NCI-H2107 (cell line): ENCODE data around the gene ABCF1.

ENCODE experiments used
- DNase-seq: peaks from one replicate; lab custom pipeline; 2025; lab: John Stamatoyannopoulos, UW

Gene ABCF1

DNA sequence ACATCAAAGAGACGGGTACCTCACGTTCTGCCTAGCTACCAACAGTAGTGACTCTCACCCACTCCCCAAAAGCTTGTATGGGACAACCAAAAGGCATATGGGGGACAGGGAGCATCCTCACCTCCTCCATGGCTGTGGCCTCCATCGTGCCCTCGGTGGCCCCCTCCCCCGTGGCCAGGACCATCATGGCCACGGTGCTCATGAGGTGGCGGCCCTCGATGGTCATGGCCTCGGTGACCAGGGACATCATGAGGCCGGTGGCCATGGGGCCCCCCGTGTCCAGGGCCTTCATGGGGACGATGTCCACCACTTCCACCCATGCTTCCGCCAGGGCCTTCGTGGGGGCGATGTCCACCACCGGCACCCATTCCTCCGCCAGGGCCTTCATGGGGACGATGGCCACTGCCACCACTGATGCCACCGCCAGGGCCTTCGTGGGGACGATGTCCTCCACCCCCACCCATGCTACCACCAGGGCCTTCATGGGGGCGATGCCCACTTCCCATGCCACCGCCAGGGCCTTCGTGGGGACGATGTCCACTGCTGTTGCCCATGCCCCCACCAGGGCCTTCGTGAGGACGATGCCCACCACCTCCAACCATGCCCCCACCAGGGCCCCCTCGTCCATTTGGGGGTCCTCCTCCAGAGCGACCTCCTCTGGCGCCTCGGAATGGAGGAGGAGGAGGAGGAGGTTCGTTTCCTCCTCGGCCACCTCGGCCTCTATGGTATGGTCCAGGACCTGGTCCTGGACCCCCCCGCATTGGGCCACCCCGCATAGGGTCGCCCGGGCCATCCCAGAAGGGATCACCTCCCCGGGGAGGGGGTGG, 30.8 kb downstream of the ABCF1 start:
- no peak for DNase-seq

DNA sequence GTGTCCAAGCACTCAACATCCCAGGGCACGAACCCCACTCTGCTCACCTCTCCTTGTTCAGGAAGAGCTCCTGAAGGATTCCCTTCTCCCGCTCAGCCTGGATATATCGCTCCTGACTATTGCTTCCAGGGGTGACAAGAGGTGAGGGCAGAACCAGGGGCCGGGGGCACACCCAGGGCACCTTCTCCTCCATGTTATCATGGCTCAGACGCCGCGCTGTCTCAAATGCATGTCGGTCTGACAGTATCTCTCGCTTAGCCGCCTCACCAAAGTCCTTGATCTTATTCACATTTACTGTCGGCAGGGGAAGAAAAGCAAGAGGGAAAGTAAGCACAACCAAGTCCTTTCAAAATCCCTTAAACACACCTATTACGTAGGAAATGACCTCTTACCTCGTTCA, 32.7 kb downstream of the ABCF1 start:
- no peak for DNase-seq

DNA sequence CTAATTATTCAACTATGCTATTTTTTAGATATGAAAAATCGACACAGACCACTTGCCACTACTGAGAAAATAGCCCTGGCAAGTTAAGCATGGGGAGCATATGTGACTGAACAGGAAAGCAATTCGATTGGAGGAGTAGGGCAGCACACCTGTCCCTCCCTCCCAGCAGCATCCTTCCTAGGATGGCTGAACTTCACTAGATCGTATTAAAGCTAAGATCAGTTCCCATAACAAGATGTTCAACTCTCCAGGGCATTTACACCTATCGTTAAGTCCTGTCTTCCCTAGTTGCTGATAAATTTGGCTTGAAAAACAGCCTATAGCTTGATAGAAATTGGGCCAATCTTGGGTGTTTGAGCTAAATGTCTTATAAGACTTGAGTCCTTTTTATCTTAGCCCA, 38.8 kb downstream of the ABCF1 start:
- no peak for DNase-seq

DNA sequence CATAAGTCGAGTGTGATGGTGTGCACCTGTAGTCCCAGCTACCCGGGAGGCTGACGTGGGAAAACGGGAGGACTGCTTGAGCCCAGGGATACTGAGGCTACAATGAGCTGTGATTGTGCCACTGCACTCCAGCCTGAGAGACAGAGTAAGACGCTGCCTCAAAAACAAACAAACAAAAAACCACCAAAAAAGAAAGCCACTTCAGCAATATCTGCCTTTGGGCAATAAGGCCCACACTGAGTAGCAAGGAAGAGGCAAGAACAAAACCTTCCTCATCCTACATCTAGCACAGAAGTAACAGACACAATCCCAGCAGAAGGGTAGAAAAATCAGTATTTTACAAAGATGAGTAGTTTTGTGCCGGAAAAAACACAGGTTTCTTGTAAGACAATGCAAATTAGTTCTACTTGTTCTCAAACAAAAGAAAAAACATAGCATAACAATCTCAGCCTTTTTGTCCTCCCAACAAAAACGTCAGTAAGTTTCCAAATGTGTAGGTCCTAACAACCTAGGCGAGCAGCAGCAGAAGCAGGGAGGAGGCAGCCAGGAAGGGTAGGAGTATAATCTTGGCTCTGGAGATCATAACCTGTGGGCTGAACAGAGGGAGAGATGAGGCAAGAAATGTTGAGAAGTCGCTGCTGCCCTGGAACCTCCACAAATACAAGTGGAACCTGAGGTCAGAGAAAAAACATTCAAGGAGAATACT, 40.1 kb downstream of the ABCF1 start:
- no peak for DNase-seq

DNA sequence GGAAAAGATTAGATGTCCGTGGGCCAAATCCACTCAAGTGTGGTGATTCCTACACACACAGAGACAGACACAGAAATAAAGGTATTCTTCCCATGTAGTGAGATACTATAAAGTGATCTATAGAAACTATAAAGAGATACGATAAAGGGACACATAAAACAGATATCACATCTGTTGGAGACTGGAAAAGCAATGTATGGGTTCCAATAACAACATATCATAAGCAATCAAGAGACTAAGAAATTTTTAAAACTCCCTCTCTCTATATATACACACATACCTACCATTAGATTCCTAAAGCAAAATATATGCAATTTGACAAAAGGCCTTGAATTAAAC, 40.6 kb downstream of the ABCF1 start:
- DNase-seq, result no peak

DNA sequence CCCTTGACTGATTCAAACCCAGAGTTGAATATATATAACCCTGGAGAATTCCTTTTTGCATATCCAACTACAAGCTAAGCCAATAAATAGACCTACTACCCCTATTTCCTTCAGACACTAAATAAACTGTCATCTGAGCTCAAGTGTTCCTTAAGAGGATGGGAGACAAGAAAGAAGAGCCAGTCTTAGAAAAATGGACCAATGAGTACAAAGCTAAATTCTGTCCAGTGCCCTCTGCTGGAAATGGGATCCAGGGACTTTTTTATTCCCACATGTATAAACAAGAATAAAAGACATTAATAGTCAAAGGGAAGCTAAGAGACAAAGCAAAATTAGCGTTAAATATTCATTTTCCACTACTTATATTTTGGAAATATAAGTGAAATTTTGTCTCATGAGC, 41.0 kb downstream of the ABCF1 start:
- DNase-seq, result no peak

DNA sequence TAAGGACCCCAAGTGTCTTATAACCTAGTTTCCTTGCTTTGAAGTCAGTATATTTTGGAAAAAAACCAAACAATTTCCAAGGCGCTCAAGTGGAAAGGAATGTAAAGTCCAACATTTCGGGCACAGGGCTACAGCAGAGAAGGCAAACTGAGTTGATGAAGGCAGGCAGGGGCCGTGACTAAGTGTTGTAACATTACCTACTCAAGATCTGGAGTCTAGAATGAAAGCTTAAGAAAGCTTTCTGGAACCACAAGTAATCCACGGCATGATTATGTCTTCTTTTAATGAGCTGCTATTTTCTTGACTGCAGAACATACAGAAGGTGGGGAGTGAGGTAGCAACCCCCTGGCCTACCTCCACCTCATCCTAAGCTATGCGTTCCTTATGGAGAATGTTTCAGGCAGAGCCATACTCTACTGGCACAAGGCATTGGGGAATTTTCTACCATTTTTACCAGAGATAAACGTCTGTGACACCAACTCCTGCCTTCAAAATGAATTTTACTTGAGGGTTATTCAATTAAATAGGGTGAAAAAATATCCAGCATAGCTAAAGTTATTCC, 41.5 kb downstream of the ABCF1 start:
- DNase-seq, result no peak

DNA sequence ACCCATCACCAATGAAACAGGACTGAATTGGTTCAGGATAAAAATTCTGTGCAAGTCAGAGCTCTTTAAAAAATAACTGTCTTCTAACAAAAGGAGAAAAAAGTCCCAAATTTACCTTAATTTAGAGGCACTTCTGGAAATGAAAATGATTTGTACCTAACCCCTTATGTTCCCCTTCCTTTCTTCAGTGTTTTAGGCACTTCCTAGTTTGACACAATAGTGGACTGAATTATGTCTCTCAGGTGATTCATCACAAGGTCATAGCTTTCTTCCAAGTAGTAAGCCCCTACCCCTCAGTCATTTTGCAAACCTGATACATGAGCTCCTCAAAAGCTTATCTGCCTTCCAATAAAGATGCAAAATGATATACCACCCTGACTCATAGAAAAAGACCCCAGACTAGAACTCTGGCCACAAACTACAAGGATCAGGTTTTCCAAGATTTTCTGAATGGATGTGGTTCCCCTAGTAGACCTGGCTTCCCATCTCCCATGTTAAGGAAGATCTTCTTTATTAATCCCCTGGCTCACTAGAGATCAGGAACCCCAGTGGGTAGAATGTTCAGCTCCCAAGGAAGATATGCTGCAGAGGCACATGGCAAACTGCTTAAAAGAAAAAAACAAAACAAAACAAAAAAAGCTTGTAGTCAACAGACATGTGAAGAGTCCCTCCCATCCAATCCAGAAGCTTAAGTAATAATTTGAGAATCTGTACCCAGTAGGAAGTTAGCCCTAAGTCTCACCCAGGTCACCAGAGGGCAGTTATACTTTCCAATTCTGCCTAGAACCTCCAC, 42.2 kb downstream of the ABCF1 start:
- no peak for DNase-seq

DNA sequence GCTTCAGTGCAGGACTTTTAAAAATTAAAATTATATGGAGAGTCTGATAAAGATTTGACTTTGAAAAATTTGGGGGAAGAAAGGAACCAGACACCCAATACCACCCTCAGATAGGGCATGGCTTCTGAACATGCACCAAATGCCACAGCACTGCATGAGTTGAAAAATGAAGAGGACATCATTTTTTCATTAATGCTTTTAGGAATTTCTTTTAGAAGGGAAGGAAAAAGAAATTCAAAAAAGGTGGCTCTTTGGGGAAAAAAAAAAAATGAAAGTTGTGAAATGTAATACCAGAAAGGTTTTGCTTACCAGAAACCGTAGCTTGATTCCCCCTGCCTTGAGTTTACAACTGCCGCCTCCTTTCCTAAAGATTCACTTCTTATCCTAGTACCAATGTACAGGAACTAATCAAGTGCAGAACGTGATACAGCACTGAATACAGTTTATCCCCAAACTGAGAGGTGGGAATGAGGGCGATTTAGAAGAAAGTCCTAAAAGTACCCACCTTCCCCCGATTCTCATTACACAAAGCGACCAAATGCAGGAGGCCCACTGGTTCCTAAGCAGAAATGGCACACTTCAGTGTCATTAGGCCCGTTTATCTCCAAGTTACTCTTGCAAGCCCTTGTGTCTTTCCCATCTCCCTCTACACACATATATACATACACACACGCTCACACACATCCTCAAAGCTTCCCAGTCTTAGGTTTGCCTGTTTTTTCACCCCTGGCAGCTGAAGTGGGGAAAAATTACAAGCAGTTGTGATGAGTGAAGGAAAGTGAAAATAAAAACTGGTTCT, 43.0 kb downstream of the ABCF1 start:
- DNase-seq, result no peak

DNA sequence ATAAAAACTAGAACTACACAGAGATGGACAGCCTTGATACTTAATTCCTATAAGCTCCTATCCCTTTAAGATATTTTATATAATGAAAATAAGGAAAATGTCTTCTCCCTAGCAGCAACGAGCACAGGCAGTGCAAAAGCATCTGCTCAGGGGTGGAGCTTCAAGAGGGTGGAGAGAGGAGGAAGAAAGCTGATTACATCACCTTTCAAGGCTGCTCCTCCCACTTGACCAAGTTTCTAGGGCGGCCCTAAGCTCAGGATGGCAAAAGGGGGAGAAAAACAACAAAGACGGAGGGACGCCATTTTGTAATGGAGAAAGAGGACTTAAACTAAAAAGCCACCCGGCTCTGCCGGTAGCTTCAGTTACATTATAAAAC, 43.6 kb downstream of the ABCF1 start:
- peak; percentile 75 for DNase-seq

DNA sequence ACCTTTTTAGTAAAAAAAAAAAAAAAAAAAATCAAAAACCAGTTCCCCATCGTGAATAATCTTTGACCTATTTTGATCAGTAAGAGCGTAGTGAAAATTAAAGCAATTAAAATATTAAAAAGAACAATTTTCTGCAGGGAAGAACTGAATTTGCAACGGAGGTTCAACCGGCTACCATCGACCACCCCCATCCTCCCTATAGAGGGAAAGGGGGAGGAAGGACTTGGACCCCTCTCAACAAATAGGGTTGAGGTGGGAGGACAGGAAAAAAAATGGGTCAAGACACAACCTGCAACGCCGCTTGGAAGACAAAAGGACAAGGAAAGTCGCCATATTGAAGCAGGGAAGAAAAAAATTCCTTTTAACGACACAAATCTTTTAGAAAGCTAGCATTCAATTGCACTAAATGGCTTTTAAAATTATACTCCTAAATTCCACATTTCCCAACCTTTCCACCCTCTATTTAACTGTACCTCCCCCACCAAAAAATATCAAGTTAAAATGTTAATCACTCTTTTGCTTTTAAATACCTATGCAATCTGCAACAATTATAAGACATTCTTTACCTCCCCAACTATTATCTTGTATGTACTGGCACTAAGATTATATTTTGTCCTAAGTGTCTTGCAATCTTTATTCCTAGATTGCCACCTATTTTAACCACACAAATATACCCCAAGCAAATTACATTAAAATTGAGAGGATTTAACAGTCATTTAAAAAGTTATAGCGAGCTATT, 44.1 kb downstream of the ABCF1 start:
- DNase-seq, result peak; percentile 14

DNA sequence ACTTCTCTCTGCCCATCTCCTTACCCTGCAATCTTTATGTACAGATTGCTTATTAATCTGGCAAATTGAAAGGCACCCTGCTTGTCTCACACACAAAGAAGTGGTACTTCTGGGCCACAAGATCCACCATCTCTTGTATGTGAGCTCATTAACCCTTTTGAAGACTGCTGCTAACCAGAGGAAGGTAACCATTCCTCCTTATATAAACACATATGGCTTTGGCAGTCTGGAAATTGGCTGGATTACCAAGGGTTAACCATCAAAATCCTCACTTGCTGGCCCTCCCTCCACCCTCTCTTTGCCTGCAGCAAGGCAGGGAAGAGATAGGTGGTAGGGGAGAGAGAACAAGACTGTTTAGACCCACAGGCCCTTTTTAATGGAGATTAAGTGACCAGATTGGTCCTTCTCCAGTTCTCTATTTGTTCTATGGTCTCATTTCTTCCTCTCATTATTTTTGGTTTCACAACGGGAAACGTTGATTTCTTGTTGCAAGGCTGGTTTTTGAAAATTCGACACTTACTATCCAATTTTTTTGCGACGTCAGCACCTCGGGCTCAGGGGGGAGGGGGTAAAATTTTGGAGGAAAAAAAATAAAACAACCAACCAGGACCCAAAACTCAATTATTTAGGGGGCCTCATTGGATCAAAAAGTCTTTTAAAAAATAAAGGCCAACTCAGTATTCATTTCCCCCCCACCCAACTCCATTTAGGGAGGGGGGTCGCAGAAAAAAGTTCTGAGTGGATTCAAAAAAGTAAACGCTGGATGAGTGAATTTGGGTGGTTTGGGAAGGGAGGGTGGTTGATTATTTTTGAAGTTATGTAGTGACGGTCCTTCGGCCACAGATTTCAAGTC, 44.9 kb downstream of the ABCF1 start:
- no peak for DNase-seq

DNA sequence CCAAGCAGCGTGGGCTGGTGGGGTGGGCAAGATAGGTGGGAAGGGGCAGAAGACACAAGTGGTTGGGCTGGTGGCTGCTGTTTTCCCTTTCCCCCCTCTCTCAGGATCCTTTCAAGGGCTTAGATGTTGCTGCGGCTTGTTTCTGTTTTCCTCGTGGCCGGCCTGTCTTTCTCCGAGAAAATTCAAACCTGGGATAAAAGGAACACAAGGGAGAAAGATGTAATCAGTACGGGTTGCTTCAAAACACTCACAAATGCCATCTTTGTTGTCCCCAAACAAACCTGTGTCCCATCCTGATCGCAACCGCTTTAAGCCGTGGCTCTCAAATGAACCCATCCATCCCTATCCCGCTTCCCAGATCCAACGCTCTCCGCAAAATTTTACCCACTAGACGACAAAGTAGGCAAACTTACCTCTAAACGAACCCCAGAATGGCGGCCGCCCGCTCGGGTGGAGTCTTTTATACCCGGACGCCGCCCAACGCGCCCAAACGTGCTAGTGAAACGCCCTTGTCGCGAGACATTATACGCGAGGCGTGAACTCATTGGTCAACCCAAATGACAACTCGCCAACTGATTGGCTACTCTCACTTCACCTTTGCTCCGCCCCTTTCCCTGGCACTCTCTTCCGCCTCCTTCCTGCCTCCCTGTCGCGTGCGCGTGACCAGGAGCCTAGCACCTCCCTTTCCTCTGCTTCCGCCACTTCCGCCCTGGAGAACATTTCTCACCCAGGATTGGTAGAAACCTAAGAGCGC, 45.7 kb downstream of the ABCF1 start, which contains the start of gene PPP1R10:
TSS of gene PPP1R10 (minus strand) at position 433 of the 754 bp plus-strand sequence. CDS start 7,299 bp downstream, outside the sequence.
- DNase-seq, result peak; percentile 93

DNA sequence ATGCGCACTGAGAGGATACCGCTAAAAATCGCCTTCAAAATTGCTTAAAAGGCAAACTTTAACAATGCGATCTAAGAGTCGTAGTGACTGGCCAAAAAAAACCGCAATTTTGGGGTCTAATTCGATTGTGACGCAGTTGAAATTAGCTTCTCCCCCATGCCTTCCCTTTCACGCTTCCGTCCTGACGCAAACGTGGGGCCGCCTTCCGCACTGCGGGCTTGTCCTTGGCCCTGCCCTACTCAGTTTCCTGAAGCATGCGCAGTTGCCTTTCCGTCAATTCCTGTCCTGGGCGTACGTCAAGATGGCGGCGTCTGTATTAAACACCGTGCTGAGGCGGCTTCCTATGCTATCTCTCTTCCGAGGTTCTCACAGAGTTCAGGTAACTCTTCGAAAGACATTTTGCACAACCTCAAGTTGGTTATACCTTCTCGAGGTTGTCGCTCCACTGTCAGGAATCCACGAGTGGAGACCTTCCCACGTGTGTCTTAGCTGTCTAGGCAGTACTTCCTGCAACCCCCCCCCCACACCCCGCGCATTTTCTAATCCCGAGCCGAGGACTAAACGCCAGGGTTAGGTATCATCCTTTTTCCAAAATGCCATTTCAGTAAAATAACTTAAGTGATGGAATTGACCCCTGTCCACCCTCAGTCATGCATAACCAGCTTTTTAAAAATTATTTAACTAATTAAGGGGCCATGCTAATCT, 46.5 kb downstream of the ABCF1 start, which contains the start of gene MRPS18B:
TSS of gene MRPS18B (plus strand) at position 276 of the 705 bp plus-strand sequence. CDS start at position 302, 26 bp downstream.
- DNase-seq, result peak; percentile 80

DNA sequence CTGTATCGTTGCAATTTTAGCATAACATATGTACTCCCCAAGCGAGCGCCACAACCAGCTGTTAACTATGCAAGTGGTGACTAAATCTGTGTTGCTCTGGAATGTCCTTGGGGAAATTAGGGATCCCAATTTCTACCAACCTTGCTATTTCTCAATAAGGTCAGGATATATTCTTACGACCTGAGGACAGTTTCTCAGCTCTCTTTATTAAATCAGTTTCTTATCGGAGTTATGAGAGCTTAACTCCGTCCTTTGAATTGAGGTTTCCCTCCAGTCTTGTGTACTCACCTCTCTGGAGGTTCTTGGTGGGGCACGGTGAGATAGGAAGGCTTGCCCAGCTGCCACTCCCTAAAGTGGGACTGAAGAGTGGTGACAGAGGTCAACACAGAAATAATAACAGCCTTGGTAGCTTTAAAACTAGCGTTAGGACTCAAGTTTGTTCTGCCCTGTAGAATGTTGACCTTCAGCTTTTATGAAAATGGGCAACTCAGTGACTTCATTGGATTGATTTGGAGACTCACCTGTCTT, 47.1 kb downstream of the ABCF1 start:
- DNase-seq, result no peak

DNA sequence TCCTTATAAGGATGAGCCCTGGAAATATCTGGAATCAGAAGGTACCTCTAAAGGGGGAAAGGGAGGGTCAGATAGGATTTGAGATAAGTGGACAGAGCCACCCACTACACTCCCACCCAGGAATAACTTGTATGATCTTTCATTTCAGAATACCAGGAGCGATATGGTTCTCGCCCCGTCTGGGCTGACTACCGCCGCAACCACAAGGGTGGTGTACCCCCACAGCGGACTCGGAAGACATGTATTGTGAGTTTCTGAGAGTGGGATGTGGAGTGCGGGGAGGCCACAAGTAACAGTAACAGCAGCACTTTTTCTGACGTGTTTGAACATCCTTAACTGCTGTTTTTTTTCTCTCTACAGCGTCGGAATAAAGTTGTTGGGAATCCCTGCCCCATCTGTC, 48.3 kb downstream of the ABCF1 start:
- no peak for DNase-seq

DNA sequence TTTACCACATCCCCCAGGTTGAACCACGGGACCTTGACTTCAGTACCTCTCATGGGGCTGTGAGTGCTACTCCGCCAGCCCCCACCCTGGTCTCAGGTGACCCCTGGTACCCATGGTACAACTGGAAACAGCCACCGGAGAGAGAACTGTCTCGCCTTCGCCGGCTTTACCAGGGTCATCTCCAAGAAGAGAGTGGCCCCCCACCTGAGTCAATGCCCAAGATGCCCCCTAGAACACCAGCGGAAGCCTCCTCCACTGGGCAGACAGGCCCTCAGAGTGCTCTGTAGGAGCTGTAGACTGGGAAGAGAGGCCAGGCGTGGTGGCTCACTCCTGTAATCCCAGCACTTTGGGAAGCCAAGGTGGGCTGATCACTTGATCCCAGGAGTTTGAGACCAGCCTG, 54.3 kb downstream of the ABCF1 start:
- no peak for DNase-seq
